ENCODE data around the gene MYO16.

DNA sequence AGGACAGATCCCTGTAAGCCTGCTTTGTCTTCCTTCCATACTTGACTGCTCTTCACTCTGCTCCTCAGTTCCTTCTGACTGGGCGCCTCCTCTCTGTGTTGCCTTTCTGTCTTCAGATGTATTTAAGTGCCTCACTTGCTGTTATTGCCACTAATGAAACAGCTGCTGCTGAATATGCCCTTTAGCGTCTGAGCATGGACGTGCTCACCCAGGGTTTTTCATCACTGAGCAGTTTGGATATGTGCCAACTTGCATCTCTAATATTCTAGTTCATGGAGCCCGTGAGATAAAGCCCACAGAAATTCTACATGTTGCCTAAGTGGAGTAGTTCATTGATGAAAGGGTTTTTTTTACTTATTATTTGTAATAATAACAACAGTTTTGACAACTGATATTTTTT, 198.2 kb downstream of the MYO16 start:
- no peak for TF ChIP-seq CHD2 (IDR thresholded peaks at IDR 0.05; ENCODE audit: low read length, partially characterized antibody)
- no peak for TF ChIP-seq RARB (CRISPR knock-in tag; IDR thresholded peaks at IDR 0.05)
- TF ChIP-seq CTCF (IDR thresholded peaks at IDR 0.05) = no peak
